NCI-H1930 (cell line): ENCODE measurements around the gene KRTAP29-1.

Experiments used
- DNase-seq, 2 experiments: peaks; one replicate each; lab custom pipeline; 2025; lab: John Stamatoyannopoulos, UW

The KRTAP29-1 gene

GRCh38 chr17:41327411-41328120, 24.9 kb upstream of the KRTAP29-1 start:
- DNase-seq, result no peak

DNA sequence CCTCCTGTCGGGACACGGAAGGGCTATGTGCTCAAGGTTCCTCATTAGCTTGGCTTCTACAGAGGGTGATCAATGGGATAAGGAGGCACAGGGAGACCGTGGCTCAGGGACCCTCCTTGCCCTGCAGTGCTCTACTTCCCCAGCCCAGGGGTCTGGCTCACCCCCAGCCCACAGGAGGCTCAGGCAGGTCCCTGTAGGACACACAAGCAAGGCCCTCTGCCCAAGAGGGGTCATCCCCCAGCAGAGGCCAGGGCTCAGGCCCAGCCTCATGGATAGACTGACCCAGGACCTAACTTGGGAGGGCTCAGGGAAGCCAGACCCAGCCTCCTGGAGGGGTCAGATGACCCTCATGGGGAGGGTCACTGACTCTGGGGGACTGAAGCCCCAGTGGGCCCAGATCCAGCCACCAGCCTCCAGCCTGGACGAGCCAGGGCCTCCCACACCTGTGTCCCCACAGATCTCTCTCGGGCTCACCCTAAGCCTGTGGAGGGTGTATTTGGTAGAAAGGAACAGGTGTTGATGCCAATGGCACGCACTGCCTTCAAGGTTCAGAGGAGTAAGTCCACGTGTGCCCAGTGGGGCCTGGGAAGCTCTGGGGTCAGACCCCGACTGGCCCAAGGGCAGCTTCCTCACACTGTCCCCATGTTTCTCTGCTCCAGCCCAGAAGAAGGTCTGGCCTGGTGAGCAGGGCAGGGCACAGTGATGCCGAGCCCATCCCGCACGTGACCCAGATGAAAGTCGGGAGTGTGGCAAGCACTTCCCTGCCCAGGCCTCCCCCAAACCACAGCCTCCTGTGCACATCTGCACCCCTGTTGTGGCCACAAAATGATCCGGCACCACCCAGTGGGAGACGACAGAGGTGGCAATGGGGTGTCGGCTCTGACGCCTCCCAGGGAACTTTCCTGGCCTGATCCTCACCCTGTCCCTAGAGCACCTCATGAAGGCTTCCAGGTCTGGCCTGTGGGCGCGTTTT, 23.8 kb upstream of the KRTAP29-1 start:
- DNase-seq, result no peak

- DNase-seq, result no peak
Observed at GRCh38 chr17:41325611-41326010, 23.0 kb upstream of the KRTAP29-1 start.

GRCh38 chr17:41325126-41325525, 22.5 kb upstream of the KRTAP29-1 start:
- DNase-seq, result no peak

DNA sequence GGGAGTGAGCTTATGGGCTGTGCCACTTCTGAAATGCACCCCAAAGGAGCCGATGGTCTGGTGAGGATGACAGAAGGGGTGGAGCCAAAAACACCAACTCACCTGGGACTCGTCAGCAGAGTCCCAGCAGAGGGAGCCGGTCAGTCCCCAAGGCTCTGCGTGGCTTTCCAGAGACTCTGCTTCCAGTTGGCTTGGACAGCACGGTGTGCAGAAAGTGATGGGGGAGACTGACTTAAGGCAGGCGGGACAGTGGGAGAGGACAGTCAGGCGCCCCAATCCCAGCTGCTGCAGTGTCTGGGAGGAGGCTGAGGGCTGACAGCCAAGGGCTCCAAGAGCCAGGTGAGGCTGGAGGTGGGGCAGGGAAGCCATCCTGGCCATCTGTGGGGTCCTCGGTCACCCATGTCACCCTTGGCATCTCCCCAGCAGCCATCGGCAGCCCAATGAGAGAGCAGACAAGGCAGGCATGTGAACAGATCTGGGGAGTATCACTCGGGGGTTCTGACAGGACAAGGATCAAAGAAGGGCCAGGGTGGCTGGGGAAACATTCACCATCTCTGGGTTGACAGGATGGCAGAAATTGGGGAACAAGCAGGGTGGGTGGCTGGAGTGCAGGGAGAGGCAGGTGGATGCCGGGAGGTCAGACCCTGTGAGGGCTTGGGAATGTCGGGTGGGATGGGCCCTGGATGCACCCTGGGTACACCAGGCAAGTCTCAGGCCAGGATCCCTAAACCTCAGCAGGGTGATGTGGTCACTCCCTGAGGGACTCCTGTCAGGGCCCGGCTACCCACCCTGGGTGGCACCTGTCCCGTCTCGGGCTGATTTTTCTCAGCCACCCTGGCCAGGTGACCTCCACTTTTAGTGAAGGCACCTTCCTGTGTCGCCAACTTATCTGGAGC, 21.8 kb upstream of the KRTAP29-1 start:
- DNase-seq, result no peak

DNA sequence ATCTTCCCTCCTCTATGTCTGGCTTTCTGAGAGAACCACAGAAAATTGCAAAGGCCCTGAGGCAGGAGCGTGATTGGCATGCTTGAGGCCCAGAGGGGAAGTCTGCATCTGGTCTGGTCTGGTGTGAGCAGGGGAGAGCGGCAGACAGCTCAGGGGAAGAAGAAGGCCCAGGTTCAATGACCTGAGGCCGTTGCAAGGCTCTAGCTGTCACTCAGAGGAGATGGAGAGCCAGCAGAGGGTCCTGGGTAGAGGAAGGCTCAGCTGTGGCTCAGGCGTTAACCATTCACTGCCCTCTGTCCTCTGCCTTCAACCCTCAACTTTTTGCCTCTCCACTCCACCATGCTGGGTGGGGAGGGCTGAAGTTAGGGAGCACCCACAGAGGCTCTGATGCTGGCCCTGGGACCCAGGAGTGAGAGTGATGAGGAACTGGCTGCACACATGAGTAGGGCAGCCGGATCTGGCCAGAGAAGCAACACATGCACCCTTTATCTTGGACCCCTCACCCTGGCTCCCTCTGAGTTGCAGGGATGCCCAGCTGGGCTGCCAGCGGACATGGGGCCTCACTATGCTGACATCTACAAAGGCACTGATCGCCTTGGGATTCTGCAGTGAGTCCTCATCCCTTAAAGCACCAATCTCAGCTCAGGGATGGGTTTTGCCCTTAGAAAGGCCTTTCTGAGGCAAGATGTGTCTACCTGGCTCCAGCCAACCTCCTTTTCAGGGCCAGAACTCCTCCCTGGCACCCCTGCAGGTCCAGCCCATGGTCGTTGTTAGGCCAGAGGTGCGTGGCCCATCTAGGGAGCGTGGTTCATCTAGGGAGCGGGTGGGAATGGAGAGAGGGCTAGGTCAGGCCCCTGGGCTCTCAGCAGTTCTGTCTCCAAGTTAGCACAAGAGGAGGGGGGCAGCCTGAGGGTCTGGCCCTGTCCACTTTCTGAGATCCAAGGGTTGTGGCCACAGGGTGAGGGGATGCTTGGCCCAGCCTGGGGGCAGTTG, 20.5 kb upstream of the KRTAP29-1 start:
- no peak for DNase-seq

GRCh38 chr17:41322094-41322902, 19.6 kb upstream of the KRTAP29-1 start:
- no peak for DNase-seq

GRCh38 chr17:41318231-41318630, 15.6 kb upstream of the KRTAP29-1 start:
- DNase-seq, result no peak

DNA sequence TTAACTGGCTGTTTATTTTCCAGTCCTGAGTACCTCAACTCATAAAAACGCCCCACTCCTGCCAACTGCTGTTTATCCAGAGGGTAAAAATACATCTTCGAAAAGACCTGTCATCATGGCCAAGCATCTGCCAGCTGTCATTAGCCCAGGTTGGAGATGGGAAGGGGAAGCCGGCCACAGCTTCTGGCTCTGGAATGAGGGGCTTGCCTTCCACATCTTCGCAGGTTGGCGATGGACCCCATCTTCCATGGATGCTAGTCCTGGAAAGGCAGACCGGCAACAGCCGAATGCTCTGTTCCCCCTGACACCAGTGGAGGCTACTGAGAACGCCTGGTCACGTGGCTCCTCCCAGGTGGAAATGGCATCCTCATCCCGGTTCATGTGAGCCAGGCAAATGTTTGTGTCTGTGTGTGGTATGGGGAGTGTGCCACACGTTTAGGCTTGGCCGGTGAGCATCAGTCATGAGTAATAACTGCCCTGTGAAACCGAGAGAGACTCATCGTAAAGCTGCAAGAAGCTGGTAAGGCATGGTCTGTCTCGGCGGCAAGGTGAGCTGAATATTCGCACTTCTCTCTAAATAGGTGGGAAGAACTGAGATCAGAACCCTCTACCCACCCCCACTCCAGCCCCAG, 13.3 kb upstream of the KRTAP29-1 start:
- no peak for DNase-seq

- no peak for DNase-seq
Observed at GRCh38 chr17:41315204-41315794, 12.6 kb upstream of the KRTAP29-1 start, which contains the start of gene KRTAP17-1. TSS of gene KRTAP17-1 (minus strand) at chr17:41315710. CDS start at chr17:41315650, 60 bp downstream.

DNA sequence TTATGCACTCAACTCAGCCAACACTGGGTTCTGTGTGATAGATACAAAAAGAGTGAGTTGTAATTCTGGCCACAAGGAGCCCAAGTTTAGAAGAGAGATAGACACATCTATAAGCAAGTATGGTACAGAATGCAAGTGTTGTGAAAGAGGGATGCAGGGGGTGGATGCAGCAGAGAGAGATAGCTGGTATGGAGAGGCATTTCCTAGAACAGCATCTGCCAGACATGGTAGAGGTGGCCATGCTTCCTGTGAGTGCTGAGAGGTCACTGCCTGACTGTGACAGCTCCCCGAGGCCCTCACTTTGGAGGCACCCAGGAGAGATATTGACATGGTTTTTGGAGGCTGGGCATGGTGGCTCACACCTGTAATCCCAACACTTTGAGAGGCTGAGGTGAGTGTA, 8.5 kb upstream of the KRTAP29-1 start:
- no peak for DNase-seq

- no peak for DNase-seq
Observed at GRCh38 chr17:41308918-41309359, 6.3 kb upstream of the KRTAP29-1 start, which contains the start of gene KRTAP16-1. TSS of gene KRTAP16-1 (minus strand) at chr17:41309309. CDS start at chr17:41309253, 56 bp downstream.

- no peak for DNase-seq
Observed at GRCh38 chr17:41308251-41308917, 5.7 kb upstream of the KRTAP29-1 start.

DNA sequence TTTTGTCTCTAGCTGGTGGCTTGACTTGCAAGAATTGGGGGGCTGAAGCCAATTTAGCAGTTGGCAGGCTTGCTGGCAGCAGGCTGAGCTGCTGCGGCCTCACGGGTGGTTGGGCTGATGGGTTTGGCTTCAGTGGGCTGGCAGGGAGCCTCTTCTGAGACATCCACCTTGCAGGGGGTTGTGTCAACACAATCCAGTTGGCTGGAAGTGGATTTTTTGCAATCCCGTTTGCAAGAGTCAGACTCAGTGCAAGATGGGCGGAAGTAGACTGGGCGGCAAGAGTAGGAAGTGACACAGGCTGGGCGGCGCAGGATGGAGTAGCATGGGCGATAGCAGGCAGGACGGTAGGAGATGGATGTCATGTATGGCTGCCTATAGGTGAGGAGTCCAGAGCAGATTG, 5.0 kb upstream of the KRTAP29-1 start:
- DNase-seq, result no peak

- no peak for DNase-seq
Observed at GRCh38 chr17:41304091-41304490, 1.4 kb upstream of the KRTAP29-1 start.

GRCh38 chr17:41302981-41303380, 330 bp upstream of the KRTAP29-1 start:
- DNase-seq, result no peak

DNA sequence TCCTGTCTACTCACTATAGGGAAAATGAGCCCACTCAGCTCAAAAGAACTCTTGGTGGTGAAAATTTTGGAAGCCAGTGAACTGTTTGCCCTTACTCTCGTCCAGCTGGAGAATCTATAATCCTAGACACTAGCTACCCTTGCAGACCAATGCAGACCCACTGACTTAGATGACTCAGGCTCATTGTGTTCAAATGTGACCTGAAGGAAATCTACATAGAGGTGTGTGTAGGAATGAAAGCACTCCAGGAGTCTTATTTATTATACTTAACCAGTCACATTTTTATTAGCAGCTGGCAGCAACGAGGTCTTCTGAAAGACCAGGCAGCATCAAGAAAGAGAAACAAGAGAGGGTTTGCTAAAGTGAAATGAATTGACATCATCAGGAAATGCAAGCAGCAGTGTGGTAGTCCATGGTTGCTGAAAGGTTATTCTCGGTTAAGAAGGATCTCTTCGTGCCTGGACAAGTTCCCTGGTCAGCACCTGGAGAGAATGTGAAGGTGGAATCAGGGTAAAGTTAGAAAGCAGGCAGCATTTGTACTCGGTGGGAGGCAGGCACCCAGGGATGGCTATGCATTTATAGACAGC, 1.4 kb downstream of the KRTAP29-1 start:
- no peak for DNase-seq
